K562 (cell line): ENCODE data around the gene MAPK1IP1L. TPM values are rescaled to one million over a fixed set of nuclear protein-coding genes. Genes with fewer than 3 reads are reported as not detected.

Experiments used
- ATAC-seq: fragments of 200-7000 bp; cut with Tn5 transposase; 3 replicates; pipeline ENCODE4 v1.9.1; 2020; ENCODE audit warnings: moderate library complexity
- BruUV-seq: library from RNA; stranded (reverse); fragments of 400-500 nt; replicated peaks from 2 replicates; lab custom pipeline; 2021; lab: Mats Ljungman, UMichigan
- CTCF ChIA-PET: fragments of 300-600 bp; formaldehyde crosslinking; extraction: SDS; loops from one replicate; lab custom pipeline; 2021; ENCODE audit warnings: low intra/inter-chr PET ratio; lab: Yijun Ruan, JAX
- POLR2A ChIA-PET: fragments of 300-600, 350-650 bp; sonication (Branson Sonifier 250); formaldehyde crosslinking; extraction: SDS; loops from one replicate; lab custom pipeline; 2021; ENCODE audit warnings: antibody characterized with exemption, inconsistent platforms; lab: Yijun Ruan, JAX
- DNase-seq, 4 experiments: peaks; one replicate each; pipeline versions ENCODE4 v3.0.0 to v3.0.0-alpha.2; 2011 to 2018; ENCODE audit warnings: low spot score in 3 of 4, mixed read lengths in 3 of 4; ENCODE audit errors: extremely low read depth in 1 of 4
- FAIRE-seq: peaks from 2 replicates; lab custom pipeline; 2011; peaks lifted over from hg19 to GRCh38; lab: Jason Lieb, UNC
- H2AFZ ChIP-seq: 2 replicates; pipeline ENCODE4 v1.6.0; 2011; ENCODE audit warnings: low read depth, low read length, control low read depth, inconsistent platforms
- H3K27ac ChIP-seq: fragments of 200-600 bp; 3 replicates; pipeline ENCODE4 v1.8.0; 2011; ENCODE audit warnings: low read depth, mild to moderate bottlenecking, control low read depth, inconsistent platforms, low read length, moderate library complexity, mixed read lengths; ENCODE audit errors: extremely low read depth
- H3K27me3 ChIP-seq, 2 experiments: fragments of 300-600 bp in 1 of 2; 2 replicates in 1 of 2; 3 replicates in 1 of 2; pipeline versions ENCODE4 v1.6.0 to v1.8.0; 2011; ENCODE audit warnings: inconsistent platforms in 2 of 2, low read length in 2 of 2, mild to moderate bottlenecking in 1 of 2, mixed read lengths in 1 of 2, moderate library complexity in 1 of 2; ENCODE audit not compliant: control insufficient read depth in 2 of 2, insufficient read depth in 2 of 2
- H3K36me3 ChIP-seq: fragments of 300-600 bp; 3 replicates; pipeline ENCODE4 v1.8.0; 2011; ENCODE audit warnings: mild to moderate bottlenecking, low read length, inconsistent platforms; ENCODE audit not compliant: control insufficient read depth, insufficient read depth
- H3K4me1 ChIP-seq, 2 experiments: fragments of 200-600 bp in 1 of 2; replicated peaks in 1 of 2; 2 replicates in 1 of 2; 3 replicates in 1 of 2; pipeline versions ENCODE4 v1.5.1 to v1.8.0; 2011; ENCODE audit warnings: inconsistent platforms in 2 of 2, low read length in 2 of 2, mild to moderate bottlenecking in 1 of 2, mixed read lengths in 1 of 2, moderate library complexity in 1 of 2; ENCODE audit not compliant: control insufficient read depth in 2 of 2, insufficient read depth in 2 of 2
- H3K4me2 ChIP-seq: 2 replicates; pipeline ENCODE4 v1.6.1; 2011; ENCODE audit warnings: low read length, control low read depth, inconsistent platforms, mixed read lengths; ENCODE audit not compliant: insufficient read depth
- H3K4me3 ChIP-seq: fragments of 200-600 bp; sonication (generic), shearing (Covaris generic); 2 replicates; pipeline ENCODE4 v1.5.1; 2016; ENCODE audit warnings: control low read depth, inconsistent platforms
- H3K79me2 ChIP-seq: fragments of 200-600 bp; 3 replicates; pipeline ENCODE4 v1.8.0; 2011; ENCODE audit warnings: low read length, inconsistent platforms; ENCODE audit not compliant: control insufficient read depth, insufficient read depth
- H3K9ac ChIP-seq, 2 experiments: 2 replicates each; pipeline versions ENCODE4 v1.6.0 to v1.6.1; 2011; ENCODE audit warnings: low read depth in 2 of 2, low read length in 2 of 2, control low read depth in 1 of 2, inconsistent platforms in 1 of 2, mild to moderate bottlenecking in 1 of 2, mixed read lengths in 1 of 2; ENCODE audit not compliant: insufficient read depth in 1 of 2
- H3K9me1 ChIP-seq: one replicate; pipeline ENCODE4 v1.6.0; 2011; ENCODE audit warnings: inconsistent platforms, mild to moderate bottlenecking, low read length, moderate library complexity; ENCODE audit not compliant: control insufficient read depth, insufficient read depth
- H3K9me3 ChIP-seq: replicated peaks from 2 replicates; pipeline ENCODE4 v1.5.1; 2011; ENCODE audit warnings: low read depth, low read length, inconsistent platforms; ENCODE audit not compliant: control insufficient read depth, insufficient read depth
- H4K20me1 ChIP-seq: replicated peaks from 2 replicates; pipeline ENCODE4 v1.6.1; 2011; ENCODE audit warnings: low read length, inconsistent platforms, mixed read lengths; ENCODE audit not compliant: control insufficient read depth, insufficient read depth
- EZH2 ChIP-seq: IDR thresholded peaks from 2 replicates; pipeline ENCODE4 v1.6.1; 2012; ENCODE audit warnings: low read depth, mild to moderate bottlenecking, inconsistent platforms, low read length, borderline replicate concordance
- HNRNPUL1 ChIP-seq: fragments of 200-400 bp; formaldehyde crosslinking; IDR thresholded peaks from 2 replicates; pipeline ENCODE4 v1.6.1; 2017; ENCODE audit warnings: low read length
- PHF20 ChIP-seq: fragments of 450-650 bp; IDR thresholded peaks from 2 replicates; pipeline ENCODE4 v1.6.1; 2018; ENCODE audit not compliant: partially characterized antibody
- in situ Hi-C: fragments of 300-500 bp; cut with MboI; formaldehyde crosslinking; loops from 4 replicates; pipeline ENCODE4 v1.15.0; 2018; ENCODE audit warnings: inconsistent platforms, mixed read lengths
- intact Hi-C: fragments of 100-400 bp; cut with micrococcal nuclease; formaldehyde crosslinking; loops from 2 replicates; pipeline ENCODE4 v1.14.2; 2022
- polyA plus RNA-seq, 8 experiments: library from polyadenylated mRNA; depleted of rRNA in 4 of 8; stranded (reverse) in 5 of 8; unstranded in 3 of 8; fragments of >200 nt; fragmentation: Nextera tagmentation in 2 of 8; fragmentation: Illumina TruSeq in 1 of 8; extraction: Ambion mirVana in 2 of 8; extraction: Trizol in 1 of 8; gene quantifications; 2 replicates each; pipeline versions ENCODE4 v1.2.1 to v1.2.3, GENCODE V29; 2011 to 2014; ENCODE audit warnings: inconsistent platforms in 1 of 8, missing spikeins in 1 of 8
- total RNA-seq, 7 experiments: library from RNA; depleted of rRNA in 6 of 7; stranded (reverse); fragments of >200 nt in 6 of 7; fragmentation: Illumina TruSeq in 2 of 7; extraction: Trizol in 2 of 7; gene quantifications; 2 replicates each; pipeline versions ENCODE4 v1.2.1 to v1.2.3, GENCODE V29; 2011 to 2021; ENCODE audit warnings: low replicate concordance in 1 of 7
- TF ChIP-seq, protein P1 (sequence below): sonication (generic); IDR thresholded peaks from 2 replicates; pipeline ENCODE4 v1.6.1; 2016
- TF ChIP-seq, protein P2 (sequence below): IDR thresholded peaks from 2 replicates; pipeline ENCODE4 v1.6.1; 2014; ENCODE audit warnings: antibody characterized with exemption

Gene MAPK1IP1L
- total and polyA plus RNA-seq, 9 of the 15 experiments (the other 6 are each of a cell fraction or from before 2014, with no cell fraction given), result 32.7 to 99.4 (median 49.8) TPM

DNA sequence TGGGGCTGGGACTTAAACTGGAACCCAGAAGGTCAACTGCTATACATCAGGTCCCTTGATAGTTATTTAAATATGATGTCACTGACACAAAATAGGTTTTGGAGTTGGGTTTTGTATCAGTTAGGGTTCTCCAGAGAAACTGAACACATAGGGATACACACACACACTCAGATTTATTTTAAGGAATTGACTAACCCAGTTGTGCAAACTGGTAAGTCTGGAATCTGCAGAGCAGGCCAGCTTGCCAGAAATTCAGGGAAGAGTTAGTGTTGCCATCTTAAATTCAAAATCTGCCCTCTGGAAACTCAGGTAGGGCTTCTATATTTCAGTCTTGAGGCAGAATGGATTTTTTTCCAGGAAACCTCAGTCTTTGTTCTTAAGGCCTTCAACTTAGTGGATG lies 36.9 kb downstream of the MAPK1IP1L start:
- Histone ChIP-seq H2AFZ (no peak overlapping the region), H3K4me3 (no peak overlapping the region), H4K20me1 (no peaks in the 10 kb centered on the region), H3K79me2 (no peaks in the 10 kb centered on the region), H3K27ac (no peak overlapping the region), H3K36me3 (no peaks in the 10 kb centered on the region), H3K9me3 (no peaks in the 10 kb centered on the region), H3K27me3 (no peaks in the 10 kb centered on the region), H3K9ac (no peak overlapping the region), H3K4me2 (no peak overlapping the region), H3K4me1 (no peaks in the 10 kb centered on the region), H3K9me1 (no peaks in the 10 kb centered on the region)
- POLR2A ChIA-PET, result no interaction called here
- CTCF ChIA-PET, result no interaction called here
- TF ChIP-seq, protein P1, sequence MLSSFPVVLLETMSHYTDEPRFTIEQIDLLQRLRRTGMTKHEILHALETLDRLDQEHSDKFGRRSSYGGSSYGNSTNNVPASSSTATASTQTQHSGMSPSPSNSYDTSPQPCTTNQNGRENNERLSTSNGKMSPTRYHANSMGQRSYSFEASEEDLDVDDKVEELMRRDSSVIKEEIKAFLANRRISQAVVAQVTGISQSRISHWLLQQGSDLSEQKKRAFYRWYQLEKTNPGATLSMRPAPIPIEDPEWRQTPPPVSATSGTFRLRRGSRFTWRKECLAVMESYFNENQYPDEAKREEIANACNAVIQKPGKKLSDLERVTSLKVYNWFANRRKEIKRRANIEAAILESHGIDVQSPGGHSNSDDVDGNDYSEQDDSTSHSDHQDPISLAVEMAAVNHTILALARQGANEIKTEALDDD, result no peak
- TF ChIP-seq HNRNPUL1 (no peak), EZH2 (no peak), PHF20 (no peak)
- TF ChIP-seq, protein P2, sequence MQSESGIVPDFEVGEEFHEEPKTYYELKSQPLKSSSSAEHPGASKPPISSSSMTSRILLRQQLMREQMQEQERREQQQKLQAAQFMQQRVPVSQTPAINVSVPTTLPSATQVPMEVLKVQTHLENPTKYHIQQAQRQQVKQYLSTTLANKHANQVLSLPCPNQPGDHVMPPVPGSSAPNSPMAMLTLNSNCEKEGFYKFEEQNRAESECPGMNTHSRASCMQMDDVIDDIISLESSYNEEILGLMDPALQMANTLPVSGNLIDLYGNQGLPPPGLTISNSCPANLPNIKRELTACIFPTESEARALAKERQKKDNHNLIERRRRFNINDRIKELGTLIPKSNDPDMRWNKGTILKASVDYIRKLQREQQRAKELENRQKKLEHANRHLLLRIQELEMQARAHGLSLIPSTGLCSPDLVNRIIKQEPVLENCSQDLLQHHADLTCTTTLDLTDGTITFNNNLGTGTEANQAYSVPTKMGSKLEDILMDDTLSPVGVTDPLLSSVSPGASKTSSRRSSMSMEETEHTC, result no peak
- BruUV-seq, result no TSS peak
- DNase-seq (no peak), ATAC-seq (no peak), FAIRE-seq (no peak)
- intact Hi-C loops (loop anchor here (5.0 kb wide), 1 partner anchor 44 kb away; no protein-coding TSS in a partner anchor), in situ Hi-C loops (no loop called here)
